Measurements from ENCODE around the gene NUMA1. TPM values are rescaled to one million over a fixed set of nuclear protein-coding genes. Genes with fewer than 3 reads are reported as not detected.
A peak's percentile ranks its signal among the peaks of the same experiment; 100 is the strongest.

The NUMA1 gene
- total and polyA plus RNA-seq, 9 of the 15 experiments (the other 6 are each of a cell fraction or from before 2014, with no cell fraction given) = 4.1 to 104 (median 51.2) TPM

DNA sequence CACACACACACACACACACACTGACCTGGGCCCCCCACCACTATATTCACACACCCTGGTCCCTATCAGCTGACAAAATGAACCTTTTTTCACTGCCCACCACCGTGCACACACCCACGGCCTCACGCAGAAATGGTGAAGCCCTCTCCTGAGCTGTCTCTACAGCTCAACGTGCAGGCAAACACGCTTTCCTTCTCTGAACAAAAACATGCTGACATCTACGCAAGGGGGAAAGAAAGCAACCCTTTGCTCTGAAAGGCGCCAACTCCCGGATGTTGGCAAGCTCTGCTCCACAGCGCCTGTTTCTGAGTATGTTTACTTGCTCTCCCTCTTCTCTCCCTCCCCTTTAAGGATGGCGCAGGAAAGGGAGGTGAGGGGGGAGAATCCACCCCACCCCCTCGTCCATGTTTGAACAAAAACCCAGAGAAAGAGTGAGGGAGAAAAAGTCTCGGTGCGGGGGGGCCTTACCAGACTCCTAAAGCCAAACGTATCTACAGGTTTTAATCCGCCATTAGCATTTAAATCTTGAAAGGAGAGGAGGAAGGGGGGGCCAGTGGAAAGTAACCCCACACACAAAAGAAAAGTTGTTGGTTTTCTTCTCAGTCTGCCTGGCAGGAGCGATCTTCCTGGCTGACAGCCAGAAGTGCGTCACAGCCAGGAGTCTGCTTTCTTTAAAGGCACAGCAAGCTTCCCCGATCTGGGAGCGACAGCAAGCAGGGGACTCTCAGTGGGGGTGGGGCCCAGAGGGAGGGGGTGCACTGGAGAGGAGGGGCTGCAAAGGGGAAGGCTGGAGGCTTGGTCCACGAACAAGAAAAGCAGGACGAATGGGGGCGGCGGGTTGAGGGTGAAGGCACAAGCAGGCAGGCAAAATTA lies 39.6 kb downstream of the NUMA1 start (continued):
- TF ChIP-seq, protein P1, sequence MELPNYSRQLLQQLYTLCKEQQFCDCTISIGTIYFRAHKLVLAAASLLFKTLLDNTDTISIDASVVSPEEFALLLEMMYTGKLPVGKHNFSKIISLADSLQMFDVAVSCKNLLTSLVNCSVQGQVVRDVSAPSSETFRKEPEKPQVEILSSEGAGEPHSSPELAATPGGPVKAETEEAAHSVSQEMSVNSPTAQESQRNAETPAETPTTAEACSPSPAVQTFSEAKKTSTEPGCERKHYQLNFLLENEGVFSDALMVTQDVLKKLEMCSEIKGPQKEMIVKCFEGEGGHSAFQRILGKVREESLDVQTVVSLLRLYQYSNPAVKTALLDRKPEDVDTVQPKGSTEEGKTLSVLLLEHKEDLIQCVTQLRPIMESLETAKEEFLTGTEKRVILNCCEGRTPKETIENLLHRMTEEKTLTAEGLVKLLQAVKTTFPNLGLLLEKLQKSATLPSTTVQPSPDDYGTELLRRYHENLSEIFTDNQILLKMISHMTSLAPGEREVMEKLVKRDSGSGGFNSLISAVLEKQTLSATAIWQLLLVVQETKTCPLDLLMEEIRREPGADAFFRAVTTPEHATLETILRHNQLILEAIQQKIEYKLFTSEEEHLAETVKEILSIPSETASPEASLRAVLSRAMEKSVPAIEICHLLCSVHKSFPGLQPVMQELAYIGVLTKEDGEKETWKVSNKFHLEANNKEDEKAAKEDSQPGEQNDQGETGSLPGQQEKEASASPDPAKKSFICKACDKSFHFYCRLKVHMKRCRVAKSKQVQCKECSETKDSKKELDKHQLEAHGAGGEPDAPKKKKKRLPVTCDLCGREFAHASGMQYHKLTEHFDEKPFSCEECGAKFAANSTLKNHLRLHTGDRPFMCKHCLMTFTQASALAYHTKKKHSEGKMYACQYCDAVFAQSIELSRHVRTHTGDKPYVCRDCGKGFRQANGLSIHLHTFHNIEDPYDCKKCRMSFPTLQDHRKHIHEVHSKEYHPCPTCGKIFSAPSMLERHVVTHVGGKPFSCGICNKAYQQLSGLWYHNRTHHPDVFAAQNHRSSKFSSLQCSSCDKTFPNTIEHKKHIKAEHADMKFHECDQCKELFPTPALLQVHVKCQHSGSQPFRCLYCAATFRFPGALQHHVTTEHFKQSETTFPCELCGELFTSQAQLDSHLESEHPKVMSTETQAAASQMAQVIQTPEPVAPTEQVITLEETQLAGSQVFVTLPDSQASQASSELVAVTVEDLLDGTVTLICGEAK (IDR thresholded peaks at IDR 0.05) = 0 out of 2 replicates have a peak, but pooled peaks have one; percentile 23
- TF ChIP-seq, protein P1 (CRISPR knock-in tag; IDR thresholded peaks at IDR 0.05) = no peak
- TF ChIP-seq NFATC3 (IDR thresholded peaks at IDR 0.05) = no peak
- TF ChIP-seq, protein P2, sequence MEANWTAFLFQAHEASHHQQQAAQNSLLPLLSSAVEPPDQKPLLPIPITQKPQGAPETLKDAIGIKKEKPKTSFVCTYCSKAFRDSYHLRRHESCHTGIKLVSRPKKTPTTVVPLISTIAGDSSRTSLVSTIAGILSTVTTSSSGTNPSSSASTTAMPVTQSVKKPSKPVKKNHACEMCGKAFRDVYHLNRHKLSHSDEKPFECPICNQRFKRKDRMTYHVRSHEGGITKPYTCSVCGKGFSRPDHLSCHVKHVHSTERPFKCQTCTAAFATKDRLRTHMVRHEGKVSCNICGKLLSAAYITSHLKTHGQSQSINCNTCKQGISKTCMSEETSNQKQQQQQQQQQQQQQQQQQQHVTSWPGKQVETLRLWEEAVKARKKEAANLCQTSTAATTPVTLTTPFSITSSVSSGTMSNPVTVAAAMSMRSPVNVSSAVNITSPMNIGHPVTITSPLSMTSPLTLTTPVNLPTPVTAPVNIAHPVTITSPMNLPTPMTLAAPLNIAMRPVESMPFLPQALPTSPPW (CRISPR knock-in tag; IDR thresholded peaks at IDR 0.05) = peak; percentile 99
- no peak for TF ChIP-seq TEAD1 (CRISPR knock-in tag; IDR thresholded peaks at IDR 0.05)
- TF ChIP-seq GATA2 (CRISPR knock-in tag; IDR thresholded peaks at IDR 0.05) = no peak
- peak; percentile 29; the same call in 1 of the 2 replicates for TF ChIP-seq L3MBTL2 (IDR thresholded peaks at IDR 0.05)
- no peak for TF ChIP-seq ELF4 (CRISPR knock-in tag; IDR thresholded peaks at IDR 0.05)
- peak; percentile 13 for TF ChIP-seq TBP (optimal IDR thresholded peaks at IDR 0.05; ENCODE audit: low read depth, low read length)
- TF ChIP-seq CBFA2T3 (IDR thresholded peaks at IDR 0.05) = no peak
- peak; percentile 70 for TF ChIP-seq FOXM1 (IDR thresholded peaks at IDR 0.05; ENCODE audit: low read depth)
- no peak for TF ChIP-seq FOXM1 (CRISPR knock-in tag; IDR thresholded peaks at IDR 0.05; ENCODE audit: low read depth)
- no peak for TF ChIP-seq MXI1 (IDR thresholded peaks at IDR 0.05; ENCODE audit: low read depth, low read length)
- 0 out of 4 replicates have a peak, but pooled peaks of 1 of the 2 experiments have one; percentile 52 for TF ChIP-seq KDM4B (IDR thresholded peaks at IDR 0.05; ENCODE audit: borderline replicate concordance in 2 of 2, low read depth in 1 of 2)
- no peak for TF ChIP-seq ZNF778 (CRISPR knock-in tag; IDR thresholded peaks at IDR 0.05)
- TF ChIP-seq ZNF668 (CRISPR knock-in tag; IDR thresholded peaks at IDR 0.05) = no peak
- TF ChIP-seq, protein P3, sequence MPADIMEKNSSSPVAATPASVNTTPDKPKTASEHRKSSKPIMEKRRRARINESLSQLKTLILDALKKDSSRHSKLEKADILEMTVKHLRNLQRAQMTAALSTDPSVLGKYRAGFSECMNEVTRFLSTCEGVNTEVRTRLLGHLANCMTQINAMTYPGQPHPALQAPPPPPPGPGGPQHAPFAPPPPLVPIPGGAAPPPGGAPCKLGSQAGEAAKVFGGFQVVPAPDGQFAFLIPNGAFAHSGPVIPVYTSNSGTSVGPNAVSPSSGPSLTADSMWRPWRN (IDR thresholded peaks at IDR 0.05; ENCODE audit: low read depth) = no peak
- no peak for TF ChIP-seq ZBTB17 (CRISPR knock-in tag; IDR thresholded peaks at IDR 0.05)

Measured in K562 (cell line).